ENCODE results near the gene LGALS12. TPM values are rescaled to one million over a fixed set of nuclear protein-coding genes. Genes with fewer than 3 reads are reported as not detected.

The LGALS12 gene
- total and polyA plus RNA-seq, 7 donors = 3.9 to 5.4 TPM; not detected in 5

- H3K36me3 ChIP-seq = no peaks in the 10 kb centered on the region
- H3K27ac ChIP-seq = no peak overlapping the region
- WGBS, 2 donors = 51 to 59% methylated on average over 1 of the region's 1 CpG
- peaks cover 0 to 13% (median 6%) of the 10 kb centered on the region in 4 donors for H3K9me3 ChIP-seq
- no peak for DNase-seq
- no peak overlapping the region for H3K4me3 ChIP-seq
- intact Hi-C loops (cut with DNase I) = no loop called here
- no peaks in the 10 kb centered on the region for H3K27me3 ChIP-seq
- TF ChIP-seq, protein P1, sequence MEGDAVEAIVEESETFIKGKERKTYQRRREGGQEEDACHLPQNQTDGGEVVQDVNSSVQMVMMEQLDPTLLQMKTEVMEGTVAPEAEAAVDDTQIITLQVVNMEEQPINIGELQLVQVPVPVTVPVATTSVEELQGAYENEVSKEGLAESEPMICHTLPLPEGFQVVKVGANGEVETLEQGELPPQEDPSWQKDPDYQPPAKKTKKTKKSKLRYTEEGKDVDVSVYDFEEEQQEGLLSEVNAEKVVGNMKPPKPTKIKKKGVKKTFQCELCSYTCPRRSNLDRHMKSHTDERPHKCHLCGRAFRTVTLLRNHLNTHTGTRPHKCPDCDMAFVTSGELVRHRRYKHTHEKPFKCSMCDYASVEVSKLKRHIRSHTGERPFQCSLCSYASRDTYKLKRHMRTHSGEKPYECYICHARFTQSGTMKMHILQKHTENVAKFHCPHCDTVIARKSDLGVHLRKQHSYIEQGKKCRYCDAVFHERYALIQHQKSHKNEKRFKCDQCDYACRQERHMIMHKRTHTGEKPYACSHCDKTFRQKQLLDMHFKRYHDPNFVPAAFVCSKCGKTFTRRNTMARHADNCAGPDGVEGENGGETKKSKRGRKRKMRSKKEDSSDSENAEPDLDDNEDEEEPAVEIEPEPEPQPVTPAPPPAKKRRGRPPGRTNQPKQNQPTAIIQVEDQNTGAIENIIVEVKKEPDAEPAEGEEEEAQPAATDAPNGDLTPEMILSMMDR (IDR thresholded peaks at IDR 0.05) = no peak
- TF ChIP-seq POLR2A (IDR thresholded peaks at IDR 0.05) = no peak
- no peak for TF ChIP-seq POLR2AphosphoS5 (IDR thresholded peaks at IDR 0.05)
- no peak for TF ChIP-seq EP300 (IDR thresholded peaks at IDR 0.05)
- peaks cover 0 to 9% (median 7%) of the 10 kb centered on the region in 4 donors for H3K4me1 ChIP-seq
These were observed 4.6 kb upstream of the LGALS12 start for GRCh38 chr11:63501236-63501635.

GRCh38 chr11:63502252-63502820 is 3.5 kb upstream of the LGALS12 start:
- 65 to 85% methylated on average over 2 of the region's 2 CpGs for WGBS, 2 donors
- intact Hi-C loops (cut with DNase I) = no loop called here
- no peak overlapping the region for H3K4me3 ChIP-seq
- no peaks in the 10 kb centered on the region for H3K27me3 ChIP-seq
- no peaks in the 10 kb centered on the region for H3K36me3 ChIP-seq
- DNase-seq = no peak
- H3K27ac ChIP-seq = no peak overlapping the region
- TF ChIP-seq EP300 (IDR thresholded peaks at IDR 0.05) = no peak
- no peak for TF ChIP-seq POLR2AphosphoS5 (IDR thresholded peaks at IDR 0.05)
- TF ChIP-seq, protein P1 (IDR thresholded peaks at IDR 0.05) = no peak
- TF ChIP-seq POLR2A (IDR thresholded peaks at IDR 0.05) = no peak
- peaks cover 0 to 9% (median 7%) of the 10 kb centered on the region in 4 donors for H3K4me1 ChIP-seq
- peaks cover 0 to 13% (median 6%) of the 10 kb centered on the region in 4 donors for H3K9me3 ChIP-seq

DNA sequence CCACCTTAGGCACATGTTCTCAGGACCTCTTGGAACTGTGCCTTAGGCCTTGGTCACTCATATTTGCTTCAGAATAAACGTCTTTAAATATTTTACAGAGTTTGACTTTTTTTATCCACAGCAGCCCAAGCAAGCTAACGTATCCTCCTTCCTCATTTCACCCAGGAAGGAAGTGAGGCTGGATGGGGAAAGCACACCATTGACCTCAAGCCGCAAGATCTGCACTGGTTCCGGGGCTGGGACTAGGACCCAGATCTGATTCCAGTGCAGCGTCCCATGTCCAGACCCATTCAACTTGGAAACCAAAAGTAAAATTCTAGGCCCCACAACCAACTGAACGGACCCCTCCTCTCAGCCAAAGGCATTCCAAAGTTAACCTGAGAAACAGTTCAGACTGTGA is 2.4 kb upstream of the LGALS12 start:
- 76 to 80% methylated on average over 6 of the region's 6 CpGs for WGBS, 2 donors

GRCh38 chr11:63504054-63504453 is 1.8 kb upstream of the LGALS12 start:
- Histone ChIP-seq H3K36me3 (no peaks in the 10 kb centered on the region), H3K27me3 (no peaks in the 10 kb centered on the region), H3K9me3 (peaks cover 0 to 13% (median 6%) of the 10 kb centered on the region in 4 donors), H3K4me1 (peaks cover 0 to 9% (median 7%) of the 10 kb centered on the region in 4 donors), H3K27ac (no peak overlapping the region), H3K4me3 (no peak overlapping the region)
- no peak for DNase-seq
- intact Hi-C loops (cut with DNase I) = no loop called here
- TF ChIP-seq, protein P1 (IDR thresholded peaks at IDR 0.05) = no peak
- TF ChIP-seq POLR2A (IDR thresholded peaks at IDR 0.05) (no peak), EP300 (IDR thresholded peaks at IDR 0.05) (no peak)
- 86 to 87% methylated on average over 1 of the region's 1 CpG for WGBS, 2 donors

More for the DNA sequence above, 2.4 kb upstream of the LGALS12 start:
- Histone ChIP-seq H3K27ac (no peak overlapping the region), H3K4me3 (no peak overlapping the region), H3K9me3 (peaks cover 0 to 13% (median 6%) of the 10 kb centered on the region in 4 donors), H3K36me3 (no peaks in the 10 kb centered on the region), H3K4me1 (peaks cover 0 to 9% (median 7%) of the 10 kb centered on the region in 4 donors), H3K27me3 (no peaks in the 10 kb centered on the region)
- TF ChIP-seq POLR2AphosphoS5 (IDR thresholded peaks at IDR 0.05) (no peak), EP300 (IDR thresholded peaks at IDR 0.05) (no peak), POLR2A (IDR thresholded peaks at IDR 0.05) (no peak)
- TF ChIP-seq, protein P1 (IDR thresholded peaks at IDR 0.05) = no peak
- intact Hi-C loops (cut with DNase I) = no loop called here
- DNase-seq = no peak
